SU-DHL-6 (cell line): ENCODE data around the gene CDC42EP5.

Experiments
- H2AFZ ChIP-seq: fragments of 200-600 bp; sonication (generic); 2 replicates; pipeline ENCODE4 v1.6.1; 2014; ENCODE audit warnings: low read depth, mild to moderate bottlenecking, moderate library complexity, mixed read lengths, antibody characterized with exemption, low read length; ENCODE audit not compliant: severe bottlenecking
- H3F3A ChIP-seq: fragments of 200-600 bp; shearing (Covaris generic); 2 replicates; pipeline ENCODE4 v1.6.0; 2016; ENCODE audit warnings: antibody characterized with exemption, mild to moderate bottlenecking; ENCODE audit not compliant: insufficient read depth
- H3K27ac ChIP-seq: fragments of 200-600 bp; sonication (generic); 2 replicates; pipeline ENCODE4 v1.5.1; 2016; ENCODE audit warnings: low read depth, mild to moderate bottlenecking, low read length, moderate library complexity, mixed read lengths
- H3K27me3 ChIP-seq: fragments of 200-600 bp; sonication (generic), shearing (Covaris generic); 2 replicates; pipeline ENCODE4 v1.6.0; 2014; ENCODE audit warnings: mild to moderate bottlenecking, low read length
- H3K36me3 ChIP-seq: fragments of 200-600 bp; sonication (generic); 2 replicates; pipeline ENCODE4 v1.6.1; 2014; ENCODE audit warnings: mild to moderate bottlenecking, low read length, mixed read lengths
- H3K4me2 ChIP-seq: fragments of 300-600, 200-600 bp; shearing (Covaris generic), sonication (generic); 2 replicates; pipeline ENCODE4 v1.6.0; 2014; ENCODE audit warnings: low read length, low read depth, mild to moderate bottlenecking; ENCODE audit not compliant: poor library complexity, severe bottlenecking
- H3K4me3 ChIP-seq: fragments of 200-600 bp; sonication (generic); 2 replicates; pipeline ENCODE4 v1.5.1; 2014; ENCODE audit warnings: antibody characterized with exemption, low read length, mild to moderate bottlenecking, mixed read lengths; ENCODE audit not compliant: insufficient read depth, poor library complexity, severe bottlenecking
- H3K79me2 ChIP-seq: fragments of 200-600 bp; sonication (generic); 2 replicates; pipeline ENCODE4 v1.6.1; 2014; ENCODE audit warnings: mild to moderate bottlenecking, low read length, moderate library complexity; ENCODE audit not compliant: insufficient read depth
- H3K9ac ChIP-seq: fragments of 200-600 bp; sonication (generic); 2 replicates; pipeline ENCODE4 v1.7.0; 2014; ENCODE audit warnings: mild to moderate bottlenecking, low read length
- H3K9me2 ChIP-seq: fragments of 200-600 bp; sonication (generic); replicated peaks from 2 replicates; pipeline ENCODE4 v1.6.1; 2014; ENCODE audit warnings: low read length; ENCODE audit not compliant: insufficient read depth
- H3K9me3 ChIP-seq: fragments of 200-600 bp; sonication (generic); 2 replicates; pipeline ENCODE4 v1.6.1; 2014; ENCODE audit warnings: low read length, mixed read lengths; ENCODE audit not compliant: insufficient read depth
- H4K20me1 ChIP-seq: fragments of 200-600 bp; sonication (generic); 2 replicates; pipeline ENCODE4 v1.6.1; 2014; ENCODE audit warnings: low read depth, mild to moderate bottlenecking, antibody characterized with exemption, low read length, moderate library complexity, mixed read lengths
- CTCF ChIP-seq: fragments of 200-600 bp; sonication (generic); IDR thresholded peaks from one replicate; pipeline ENCODE4 v1.5.1; 2017; ENCODE audit warnings: antibody characterized with exemption, mild to moderate bottlenecking, low read length, moderate library complexity; ENCODE audit not compliant: insufficient read depth, poor library complexity, severe bottlenecking
- EZH2phosphoT487 ChIP-seq: fragments of 200-600 bp; sonication (generic), shearing (Covaris generic); conservative IDR thresholded peaks from 2 replicates; pipeline ENCODE4 v1.6.1; 2018; ENCODE audit warnings: mild to moderate bottlenecking, antibody characterized with exemption, low read length, moderate library complexity, mixed read lengths

Gene CDC42EP5

DNA sequence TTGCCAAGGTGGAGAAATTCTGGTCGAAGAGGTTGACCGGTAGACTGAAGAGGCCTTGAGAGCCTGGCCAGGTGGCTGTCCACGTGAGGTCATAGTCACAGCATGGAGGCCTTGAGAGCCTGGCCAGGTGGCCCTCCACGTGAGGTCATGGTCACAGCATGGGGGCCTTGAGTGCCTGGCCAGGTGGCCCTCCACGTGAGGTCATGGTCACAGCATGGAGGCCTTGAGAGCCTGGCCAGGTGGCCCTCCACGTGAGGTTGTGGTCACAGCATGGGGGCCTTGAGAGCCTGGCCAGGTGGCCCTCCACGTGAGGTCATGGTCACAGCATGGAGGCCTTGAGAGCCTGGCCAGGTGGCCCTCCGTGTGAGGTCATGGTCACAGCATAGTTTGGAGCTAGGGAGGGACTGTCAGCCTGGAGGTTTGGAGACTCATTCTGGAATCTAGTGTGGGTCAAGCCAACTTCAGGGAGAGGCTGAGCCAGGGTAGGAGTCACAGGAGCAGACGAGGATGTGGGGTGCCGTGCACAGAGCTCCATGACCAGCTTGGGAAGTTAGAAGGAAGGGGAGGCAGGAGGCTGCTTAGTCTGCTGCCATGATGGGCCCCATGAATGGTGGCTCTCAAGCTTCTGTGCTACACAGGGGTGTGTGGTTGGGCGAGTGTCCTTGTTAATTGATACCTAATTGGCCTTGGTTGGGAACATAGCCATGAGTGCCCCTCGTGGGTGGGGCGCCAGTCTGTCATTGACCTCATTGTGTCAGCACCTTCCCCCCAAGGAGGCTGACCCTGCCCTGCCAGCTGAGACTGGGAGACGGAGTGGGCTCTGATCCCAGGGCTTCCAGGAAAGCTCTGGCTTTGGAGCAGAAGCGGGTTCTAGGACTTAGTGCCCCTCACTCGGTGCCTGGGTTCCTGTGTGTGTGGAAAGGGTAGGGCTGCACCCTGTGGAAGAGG is 13.5 kb downstream of the CDC42EP5 start:
- no peak for TF ChIP-seq CTCF
- TF ChIP-seq EZH2phosphoT487, result no peak
- no peak overlapping the region for H3K27ac ChIP-seq
- H3K4me3 ChIP-seq, result no peak overlapping the region
- 0 out of 2 replicates have a peak, but pooled peaks cover 5% of the 10 kb centered on the region for H3K36me3 ChIP-seq
- H3K4me2 ChIP-seq, result no peak overlapping the region
- no peaks in the 10 kb centered on the region for H3K9me2 ChIP-seq
- H3K27me3 ChIP-seq, result no peaks in the 10 kb centered on the region
- no peak overlapping the region for H2AFZ ChIP-seq
- no peak overlapping the region for H3K9ac ChIP-seq
- peaks cover 21% of the 10 kb centered on the region; the same call in 1 of the 2 replicates for H3F3A ChIP-seq
- H3K79me2 ChIP-seq, result no peaks in the 10 kb centered on the region
- no peaks in the 10 kb centered on the region; the same call in 1 of the 2 replicates for H4K20me1 ChIP-seq
- no peaks in the 10 kb centered on the region for H3K9me3 ChIP-seq

DNA sequence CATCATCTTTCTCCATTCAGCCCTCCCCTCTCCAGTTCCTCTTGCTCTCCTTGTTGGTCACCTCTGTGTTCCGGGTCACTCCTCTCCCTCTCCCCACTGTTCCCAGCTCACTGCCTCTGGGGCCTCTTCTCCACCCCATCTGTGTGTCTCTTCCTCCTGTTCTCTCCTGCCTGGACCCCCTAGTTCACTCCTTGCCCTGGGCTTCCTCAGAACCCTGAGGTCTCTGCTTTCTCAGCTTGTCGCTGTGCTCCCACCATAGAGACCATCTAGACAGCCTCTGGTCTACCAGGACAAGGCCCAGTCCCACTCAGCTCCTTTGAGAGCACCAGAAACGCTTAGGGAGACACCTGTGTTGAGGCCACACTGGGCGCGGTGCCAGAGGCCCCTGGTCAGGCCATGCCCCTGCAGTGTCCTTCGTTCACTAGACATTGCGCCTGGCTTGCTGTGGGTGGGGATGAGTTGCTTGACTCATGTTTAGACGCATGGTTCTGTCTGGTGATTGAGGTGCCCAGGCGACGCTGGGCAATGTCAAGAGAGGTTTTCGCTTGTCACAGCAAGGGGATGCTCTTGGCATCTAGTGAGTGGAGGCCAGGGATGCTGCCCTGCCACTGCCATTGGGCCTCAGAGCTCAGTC is 14.3 kb downstream of the CDC42EP5 start:
- no peak for TF ChIP-seq EZH2phosphoT487
- TF ChIP-seq CTCF, result no peak
- 0 out of 2 replicates have a peak, but pooled peaks cover 5% of the 10 kb centered on the region for H3K36me3 ChIP-seq
- no peak overlapping the region for H3K9ac ChIP-seq

DNA sequence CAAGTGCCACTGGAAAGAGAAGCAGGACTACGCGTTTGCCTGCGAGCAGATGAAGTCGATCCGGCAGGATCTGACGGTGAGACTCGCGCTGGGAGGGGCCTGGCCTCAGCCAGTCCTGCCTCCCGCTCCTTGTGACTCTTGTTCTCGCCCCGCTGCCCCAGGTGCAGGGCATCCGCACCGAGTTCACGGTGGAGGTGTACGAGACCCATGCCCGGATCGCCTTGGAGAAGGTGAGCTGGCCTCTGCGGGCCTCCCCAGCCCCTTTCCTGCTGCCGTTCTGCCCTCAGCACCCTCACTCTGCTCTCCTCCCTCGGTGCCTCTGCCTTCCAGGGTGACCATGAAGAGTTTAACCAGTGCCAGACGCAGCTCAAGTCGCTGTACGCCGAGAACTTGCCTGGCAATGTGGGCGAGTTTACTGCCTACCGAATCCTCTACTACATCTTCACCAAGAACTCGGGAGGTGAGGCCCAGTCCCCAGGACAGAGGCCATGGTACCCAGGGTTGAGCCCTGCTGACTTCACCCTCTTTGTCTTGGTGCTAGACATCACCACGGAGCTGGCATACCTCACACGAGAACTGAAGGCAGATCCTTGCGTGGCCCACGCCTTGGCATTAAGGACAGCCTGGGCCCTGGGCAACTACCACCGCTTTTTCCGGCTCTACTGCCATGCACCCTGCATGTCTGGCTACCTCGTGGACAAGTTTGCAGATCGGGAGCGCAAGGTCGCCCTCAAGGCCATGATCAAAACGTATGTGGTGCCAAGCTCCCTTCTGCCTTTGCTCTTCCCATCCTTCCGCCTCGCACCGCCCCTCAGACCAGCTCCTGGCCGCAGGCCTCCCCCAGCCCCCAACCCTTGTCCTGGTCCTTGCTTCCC is 15.1 kb downstream of the CDC42EP5 start:
- H3K27ac ChIP-seq, result no peak overlapping the region
- no peak overlapping the region for H2AFZ ChIP-seq
- H3K4me2 ChIP-seq, result no peak overlapping the region
- no peaks in the 10 kb centered on the region; the same call in 1 of the 2 replicates for H4K20me1 ChIP-seq
- H3K36me3 ChIP-seq, result 0 out of 2 replicates have a peak, but pooled peaks cover 5% of the 10 kb centered on the region
- no peaks in the 10 kb centered on the region for H3K9me3 ChIP-seq
- peaks cover 8% of the 10 kb centered on the region for H3K79me2 ChIP-seq
- H3K4me3 ChIP-seq, result no peak overlapping the region
- TF ChIP-seq EZH2phosphoT487 (no peak), CTCF (no peak)
- peaks cover 16% of the 10 kb centered on the region; the same call in 1 of the 2 replicates for H3F3A ChIP-seq
- H3K27me3 ChIP-seq, result no peaks in the 10 kb centered on the region
- no peaks in the 10 kb centered on the region for H3K9me2 ChIP-seq
- H3K9ac ChIP-seq, result no peak overlapping the region

More for the DNA sequence above, 14.3 kb downstream of the CDC42EP5 start:
- no peaks in the 10 kb centered on the region for H3K27me3 ChIP-seq
- peaks cover 16% of the 10 kb centered on the region; the same call in 1 of the 2 replicates for H3F3A ChIP-seq
- no peaks in the 10 kb centered on the region for H3K9me2 ChIP-seq
- H3K79me2 ChIP-seq, result peaks cover under 1% of the 10 kb centered on the region; the same call in 1 of the 2 replicates
- no peak overlapping the region for H3K4me2 ChIP-seq
- H2AFZ ChIP-seq, result no peak overlapping the region
- H3K9me3 ChIP-seq, result no peaks in the 10 kb centered on the region
- no peaks in the 10 kb centered on the region; the same call in 1 of the 2 replicates for H4K20me1 ChIP-seq
- H3K4me3 ChIP-seq, result no peak overlapping the region
- H3K27ac ChIP-seq, result no peak overlapping the region
